ENCODE measurements around the gene PTTG1IP. TPM values are rescaled to one million over a fixed set of nuclear protein-coding genes. Genes with fewer than 3 reads are reported as not detected.

PTTG1IP gene
- total RNA-seq, 1 donor from 2014 or later = 194 TPM

DNA sequence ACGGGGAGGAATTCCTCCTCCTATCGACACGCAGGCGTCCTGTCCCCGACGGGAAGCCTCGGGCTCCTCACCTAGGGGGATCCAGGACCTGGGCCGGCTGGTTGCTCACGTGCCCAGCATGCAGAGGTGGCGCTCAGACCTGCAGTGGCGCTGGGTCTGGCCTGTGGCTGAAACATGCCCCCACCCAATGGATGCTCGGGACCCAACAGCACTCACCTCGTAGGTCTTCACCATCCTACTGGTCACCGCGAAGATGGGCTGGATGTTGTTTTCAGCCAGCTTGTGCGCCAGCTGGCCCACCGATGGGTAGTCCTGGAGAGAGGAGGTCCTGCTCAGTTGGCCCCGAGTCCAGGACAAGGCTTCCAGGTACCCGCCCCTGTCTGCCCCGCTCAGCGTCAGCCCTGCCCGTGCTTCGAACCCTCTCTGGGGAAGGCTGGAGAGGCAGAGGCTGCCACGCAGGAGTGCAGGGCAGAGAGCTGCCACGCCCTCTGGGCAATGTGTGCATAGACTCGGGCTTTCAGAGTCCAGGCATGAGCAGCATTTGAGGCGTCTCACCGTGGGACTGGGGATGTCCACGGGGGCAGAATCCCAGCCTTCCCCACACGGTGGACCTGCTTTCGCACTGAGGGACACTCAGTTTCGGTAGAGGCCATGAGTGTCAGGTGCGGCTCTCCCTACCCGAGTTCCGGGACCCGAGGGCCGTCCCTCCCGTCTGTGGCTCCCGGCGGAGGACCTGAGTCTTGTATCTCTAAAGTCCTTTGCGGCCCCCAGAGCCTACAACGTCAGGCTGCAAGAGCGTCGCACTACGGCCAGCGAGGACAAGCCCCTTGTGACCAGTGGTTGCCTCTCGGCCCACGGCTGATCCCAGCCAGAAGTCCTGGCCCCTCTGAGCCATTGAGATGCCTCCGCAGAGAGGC, 25.6 kb upstream of the PTTG1IP start:
- peak; percentile 72 for DNase-seq (ENCODE audit: low spot score)
- intact Hi-C loops (cut with DNase I) = no loop called here

DNA sequence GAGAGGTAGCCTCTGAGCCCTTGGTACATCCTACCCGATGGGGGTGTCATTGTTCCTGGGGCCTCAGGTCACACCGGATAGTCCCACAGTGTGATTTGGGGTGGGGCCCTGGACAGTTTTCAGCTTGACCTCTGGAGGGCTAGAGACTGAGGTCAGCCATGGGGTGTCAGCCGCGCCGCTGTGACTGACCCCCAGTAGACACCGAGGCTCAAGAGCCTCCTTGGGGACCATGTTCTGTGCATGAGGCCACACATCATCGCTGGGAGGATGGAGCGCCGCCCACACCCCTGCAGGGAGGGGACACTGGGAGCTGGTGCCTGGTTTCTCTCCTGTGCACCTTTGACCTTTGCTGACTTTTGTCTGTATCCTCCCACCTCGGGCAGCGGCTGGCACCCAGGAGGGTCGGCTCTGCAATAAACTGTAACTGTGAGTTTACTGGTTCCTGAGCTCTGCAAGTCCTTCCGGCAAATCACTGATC, 24.6 kb upstream of the PTTG1IP start:
- no peak for DNase-seq (ENCODE audit: low spot score)
- intact Hi-C loops (cut with DNase I) = no loop called here

- no peak for DNase-seq (ENCODE audit: low spot score)
- intact Hi-C loops (cut with DNase I) = no loop called here
Measured at GRCh38 chr21:44897326-44898010, 24.0 kb upstream of the PTTG1IP start.

- intact Hi-C loops (cut with DNase I) = no loop called here
- no peak for DNase-seq (ENCODE audit: low spot score)
Measured at GRCh38 chr21:44896561-44897286, 23.2 kb upstream of the PTTG1IP start.

GRCh38 chr21:44895859-44896258, 22.4 kb upstream of the PTTG1IP start:
- no peak for DNase-seq (ENCODE audit: low spot score)
- intact Hi-C loops (cut with DNase I) = no loop called here

DNA sequence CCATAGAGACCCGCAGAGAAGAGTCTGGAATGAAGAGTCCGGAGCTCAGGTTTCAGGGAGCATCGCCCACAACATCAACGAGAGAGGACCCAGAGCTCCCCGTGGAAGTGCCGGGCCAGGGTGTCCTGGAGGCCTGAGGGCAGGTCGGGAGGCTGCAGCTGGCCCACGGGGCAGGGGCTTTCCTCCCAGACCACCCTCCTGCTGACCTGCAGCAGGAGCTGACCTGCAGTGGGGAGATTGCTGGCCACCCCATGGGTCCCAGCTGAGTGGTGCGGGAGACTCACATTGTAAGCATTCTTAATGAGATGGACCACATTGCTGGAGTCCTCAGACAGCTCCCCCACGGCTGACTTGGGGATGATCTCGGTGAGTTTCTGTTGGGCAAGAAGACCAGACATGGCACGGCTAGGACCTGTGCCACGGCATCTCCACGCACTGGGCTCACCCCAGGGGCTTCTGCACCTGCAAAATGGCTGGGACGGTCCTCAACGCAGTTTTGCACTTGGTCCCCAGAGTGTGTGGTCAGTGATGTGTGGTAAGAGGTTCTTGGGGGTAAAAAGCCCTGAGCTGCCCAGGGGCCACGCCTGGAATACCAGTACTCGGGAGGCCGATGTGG, 21.3 kb upstream of the PTTG1IP start:
- no peak for DNase-seq (ENCODE audit: low spot score)
- intact Hi-C loops (cut with DNase I) = loop anchor here (5.0 kb wide), 1 partner anchor 243 kb away; no protein-coding TSS in a partner anchor

- no peak for DNase-seq (ENCODE audit: low spot score)
- intact Hi-C loops (cut with DNase I) = loop anchor here (2.0 to 5.0 kb wide), 2 partner anchors 39 to 243 kb away; no protein-coding TSS in a partner anchor
Measured at GRCh38 chr21:44893948-44894656, 20.6 kb upstream of the PTTG1IP start.

- intact Hi-C loops (cut with DNase I) = loop anchor here (2.0 to 5.0 kb wide), 2 partner anchors 40 to 244 kb away; no protein-coding TSS in a partner anchor
- no peak for DNase-seq (ENCODE audit: low spot score)
Measured at GRCh38 chr21:44893278-44893556, 19.7 kb upstream of the PTTG1IP start.

- intact Hi-C loops (cut with DNase I) = loop anchor here (2.0 to 5.0 kb wide), 2 partner anchors 40 to 245 kb away; no protein-coding TSS in a partner anchor
- DNase-seq (ENCODE audit: low spot score) = peak; percentile 87
Measured at GRCh38 chr21:44892536-44893277, 19.2 kb upstream of the PTTG1IP start.

GRCh38 chr21:44892095-44892494, 18.6 kb upstream of the PTTG1IP start:
- DNase-seq (ENCODE audit: low spot score) = no peak
- intact Hi-C loops (cut with DNase I) = loop anchor here (2.0 to 5.0 kb wide), 2 partner anchors 41 to 245 kb away; no protein-coding TSS in a partner anchor

DNA sequence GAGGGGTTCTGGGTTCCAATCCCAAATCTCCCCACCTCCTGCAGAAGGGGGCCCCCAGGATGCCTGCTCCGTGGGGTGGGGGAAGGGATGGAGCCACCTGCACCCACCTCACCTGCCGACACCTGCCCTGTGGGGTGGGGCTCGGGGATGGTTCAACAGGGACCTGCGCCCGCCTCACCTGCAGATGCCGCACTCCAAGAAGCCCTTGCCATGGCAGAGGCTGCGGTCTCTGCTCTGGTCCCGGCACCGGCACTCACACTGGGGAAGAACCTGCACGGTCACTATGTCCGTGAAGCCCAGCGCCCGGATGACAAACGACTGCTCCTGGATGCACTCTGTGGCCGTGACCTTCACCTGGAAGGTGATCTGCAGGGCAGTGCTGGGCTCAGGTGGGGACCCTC, 18.1 kb upstream of the PTTG1IP start:
- intact Hi-C loops (cut with DNase I) = loop anchor here (2.0 to 5.0 kb wide), 2 partner anchors 41 to 246 kb away; no protein-coding TSS in a partner anchor
- no peak for DNase-seq (ENCODE audit: low spot score)

DNA sequence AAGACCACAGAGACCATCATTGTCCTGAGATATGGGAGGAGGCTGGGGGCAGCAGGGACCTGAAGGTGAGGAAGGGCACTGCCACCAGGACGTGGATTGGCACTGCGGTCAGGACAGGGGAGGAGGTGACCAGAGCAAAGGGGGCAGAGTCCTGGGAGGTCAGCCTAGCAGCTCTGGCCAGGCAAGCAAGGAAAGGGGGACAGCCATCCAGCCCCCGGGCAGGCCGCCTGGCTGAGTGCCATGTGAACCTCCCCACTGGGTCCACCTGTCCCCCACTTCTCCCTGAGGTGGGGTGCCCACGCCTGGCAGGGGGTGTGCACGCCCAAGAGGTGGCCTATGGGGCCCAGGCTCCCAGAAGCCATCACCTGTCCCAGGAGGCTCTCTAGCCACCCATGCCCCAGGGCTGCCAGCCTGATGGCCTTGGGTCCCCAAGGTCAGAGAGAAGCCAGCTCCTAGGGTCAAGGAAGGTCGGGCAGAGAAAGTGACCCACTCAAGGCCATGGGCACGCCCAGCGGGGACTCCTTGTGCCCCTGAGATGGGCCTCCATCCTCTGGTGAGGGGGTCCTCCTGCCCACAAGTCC, 17.6 kb upstream of the PTTG1IP start:
- no peak for DNase-seq (ENCODE audit: low spot score)
- intact Hi-C loops (cut with DNase I) = loop anchor here (5.0 kb wide), 1 partner anchor 246 kb away; no protein-coding TSS in a partner anchor

GRCh38 chr21:44890338-44890931, 16.9 kb upstream of the PTTG1IP start:
- no peak for DNase-seq (ENCODE audit: low spot score)
- intact Hi-C loops (cut with DNase I) = loop anchor here (5.0 kb wide), 1 partner anchor 247 kb away; no protein-coding TSS in a partner anchor

DNA sequence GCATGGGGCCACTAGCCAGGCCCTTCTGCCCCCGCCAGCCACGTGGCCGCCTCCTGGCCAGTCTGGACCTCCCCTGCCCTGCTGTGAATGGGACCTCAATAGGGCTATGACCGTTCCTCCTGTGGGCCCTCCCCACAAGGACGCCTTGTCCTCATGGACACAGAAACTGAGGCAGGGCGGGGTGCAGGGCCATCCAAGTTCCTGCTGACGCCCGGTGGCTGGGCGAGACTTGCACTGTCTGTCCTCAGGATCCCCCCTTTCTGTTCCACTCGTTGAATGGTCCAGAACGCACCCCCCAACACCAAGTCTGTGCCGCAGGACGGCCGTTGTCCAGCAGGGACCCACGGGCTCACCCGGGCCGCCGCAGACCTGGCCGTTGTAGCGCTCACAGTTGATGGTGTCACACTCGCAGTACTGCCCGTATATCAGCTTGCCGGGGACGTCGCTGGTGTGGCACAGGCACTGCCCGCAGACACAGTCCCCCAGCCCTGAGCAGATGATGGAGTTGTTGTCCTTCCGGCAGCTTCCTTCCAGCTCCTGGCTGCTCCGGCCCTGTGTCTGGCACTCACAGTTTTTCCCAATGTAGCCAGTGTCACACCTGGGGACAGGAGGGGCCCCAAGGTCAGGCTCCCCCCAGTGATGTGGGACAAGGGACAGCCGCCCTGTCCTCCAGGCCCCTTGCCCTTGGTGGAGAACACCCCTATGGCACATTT, 16.3 kb upstream of the PTTG1IP start:
- no peak for DNase-seq (ENCODE audit: low spot score)
- intact Hi-C loops (cut with DNase I) = loop anchor here (5.0 kb wide), 1 partner anchor 248 kb away; no protein-coding TSS in a partner anchor

GRCh38 chr21:44888581-44889550, 15.4 kb upstream of the PTTG1IP start:
- no peak for DNase-seq (ENCODE audit: low spot score)
- intact Hi-C loops (cut with DNase I) = no loop called here

All from cardiac septum (tissue), 1 donor.